ENCODE data around the gene RMND1.
"Not testable (repeated sequence)": the region's sequence is repeated elsewhere in the genome, so short reads cannot be mapped to it uniquely, and the experiment has no call there.

RMND1 gene

DNA sequence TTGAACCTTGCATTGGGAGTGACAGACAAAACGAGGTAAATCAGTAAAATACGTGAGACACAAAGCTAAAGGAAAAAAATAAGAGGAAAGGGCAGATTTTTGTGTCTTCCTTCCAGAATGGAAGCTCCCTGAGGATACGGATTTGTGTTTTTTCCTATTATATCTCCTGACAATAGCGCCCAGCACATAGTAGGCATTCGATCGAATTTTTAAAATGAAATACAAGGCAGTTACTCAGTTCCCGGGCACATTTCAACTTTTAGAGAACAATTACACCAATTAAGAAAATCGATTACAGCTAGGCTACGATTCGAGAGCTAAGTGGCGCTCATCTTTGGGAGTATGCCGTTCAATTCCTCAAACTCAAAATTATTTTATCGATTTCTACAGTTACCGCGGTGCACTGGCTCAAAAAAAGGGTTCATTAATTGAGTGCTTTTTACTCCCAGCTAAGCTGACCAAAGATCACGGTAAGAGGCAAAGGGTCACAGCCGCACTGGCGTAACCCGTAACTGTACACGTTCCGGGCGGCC, 443 bp downstream of the RMND1 start:
- DNase-seq = no peak

DNA sequence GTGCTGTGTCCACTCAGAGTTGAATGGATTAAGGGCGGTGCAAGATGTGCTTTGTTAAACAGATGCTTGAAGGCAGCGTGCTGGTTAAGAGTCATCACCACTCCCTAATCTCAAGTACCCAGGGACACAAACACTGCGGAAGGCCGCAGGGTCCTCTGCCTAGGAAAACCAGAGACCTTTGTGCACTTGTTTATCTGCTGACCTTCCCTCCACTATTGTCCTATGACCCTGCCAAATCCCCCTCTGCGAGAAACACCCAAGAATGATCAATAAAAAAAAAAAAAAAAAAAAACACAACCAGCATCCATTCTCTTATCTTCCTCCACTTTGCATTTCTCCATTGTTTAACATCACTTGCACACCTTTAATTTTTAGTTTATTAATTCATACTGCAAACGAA, 998 bp downstream of the RMND1 start:
- DNase-seq = not testable (repeated sequence)

DNA sequence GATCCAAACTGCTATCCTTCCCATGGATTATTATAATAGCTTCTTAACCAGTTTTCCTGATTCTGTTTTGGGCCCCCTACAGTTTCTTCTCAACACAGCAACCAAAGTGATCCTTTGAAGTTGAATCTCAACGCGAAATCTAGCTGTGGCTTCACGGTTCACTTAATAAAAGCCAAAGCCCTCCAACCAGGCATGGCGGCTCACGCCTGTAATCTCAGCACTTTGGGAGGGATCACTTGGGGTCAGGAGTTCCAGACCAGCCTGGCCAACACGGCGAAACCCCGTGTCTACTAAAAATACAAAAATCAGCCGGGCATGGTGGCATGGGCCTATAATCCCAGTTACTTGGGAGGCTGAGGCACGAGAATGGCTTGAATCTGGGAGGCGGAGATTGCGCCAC, 3.3 kb downstream of the RMND1 start:
- DNase-seq = no peak

DNA sequence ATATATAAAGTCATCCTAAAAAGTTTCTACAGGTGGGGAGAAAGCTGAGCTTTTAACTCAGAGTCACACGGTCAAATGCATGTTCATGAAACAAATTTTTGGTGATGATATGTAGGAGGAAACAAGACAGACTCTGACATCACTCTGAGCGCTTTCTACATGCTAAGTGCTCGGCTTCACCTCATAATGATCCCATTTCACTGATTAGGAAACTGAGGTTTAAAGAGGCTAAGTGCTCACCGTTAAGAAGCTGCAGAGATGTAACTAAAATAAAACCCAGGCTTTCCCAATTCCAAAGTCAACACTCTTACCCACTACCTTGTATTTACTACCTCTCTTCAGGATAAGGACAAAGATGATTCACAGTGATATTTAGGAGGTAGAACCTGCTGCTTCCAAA, 4.7 kb downstream of the RMND1 start:
- no peak for DNase-seq

DNA sequence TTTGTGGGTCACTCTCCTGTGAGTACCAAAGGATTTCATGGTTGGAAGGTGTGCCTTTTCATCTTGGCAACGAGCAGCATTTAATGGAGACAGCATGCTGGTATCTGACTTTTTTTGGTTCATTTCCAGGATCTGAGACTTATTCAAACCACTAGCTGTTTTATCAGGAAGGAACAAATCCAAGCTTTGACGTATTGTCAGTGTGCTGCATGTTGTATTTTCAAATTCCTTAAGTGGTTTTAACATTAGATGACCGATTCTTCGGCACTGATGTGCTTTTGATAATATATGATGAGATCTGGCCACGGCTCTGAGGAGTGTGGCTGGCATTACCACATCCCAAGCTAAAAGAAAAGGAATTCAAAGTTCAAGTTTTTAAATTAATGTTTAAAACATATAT, 6.4 kb downstream of the RMND1 start:
- no peak for DNase-seq

DNA sequence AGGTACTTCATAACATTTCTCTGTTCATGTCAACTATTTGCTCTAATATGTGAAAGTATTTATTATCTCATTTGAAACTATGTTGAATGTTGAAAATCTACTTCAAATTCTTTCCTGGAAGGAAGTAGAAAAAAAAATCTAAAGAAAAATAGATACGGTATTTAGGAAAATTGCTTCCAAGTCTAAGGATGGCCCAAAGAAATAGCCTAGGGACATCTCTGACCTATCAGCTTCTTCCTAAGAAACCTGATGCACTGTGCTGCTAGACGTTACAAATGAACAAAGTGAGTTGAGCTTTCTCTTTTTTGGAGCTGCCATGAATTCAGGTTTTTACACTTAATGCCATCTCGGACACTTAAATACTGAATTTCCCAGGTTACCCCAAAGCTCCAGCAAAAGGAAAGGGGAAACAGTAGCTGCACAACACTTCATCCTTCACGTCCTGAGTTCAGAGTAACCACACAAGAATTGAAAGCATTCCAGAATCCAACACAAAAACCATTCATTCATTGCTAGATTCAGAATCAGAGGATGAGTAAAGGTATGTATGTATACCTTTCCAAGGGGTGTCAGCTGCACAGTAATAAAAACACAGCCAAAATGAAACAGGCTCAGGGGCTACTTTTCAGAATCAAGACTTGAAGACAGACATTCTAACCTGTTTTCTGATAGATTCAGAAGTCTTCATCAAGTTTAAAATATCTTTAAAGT, 7.9 kb downstream of the RMND1 start:
- DNase-seq = no peak

DNA sequence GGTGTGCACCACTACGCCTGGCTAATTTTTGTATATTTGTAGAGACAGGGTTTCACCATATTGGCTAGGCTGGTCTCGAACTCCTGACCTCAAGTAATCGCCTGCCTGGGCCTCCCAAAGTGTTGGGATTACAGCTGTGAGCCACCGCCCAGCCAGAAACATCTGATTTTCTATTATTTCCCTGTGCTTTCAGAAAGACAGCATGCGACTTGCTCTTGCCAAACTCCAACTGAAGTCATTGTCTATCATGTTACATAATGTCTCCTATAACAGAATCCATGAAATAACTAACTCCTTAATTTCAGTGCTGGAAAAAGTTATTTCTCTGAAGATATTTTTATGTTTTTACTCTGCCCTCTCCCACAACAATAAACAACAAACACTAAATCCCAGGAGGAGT, 8.5 kb downstream of the RMND1 start:
- DNase-seq = no peak

DNA sequence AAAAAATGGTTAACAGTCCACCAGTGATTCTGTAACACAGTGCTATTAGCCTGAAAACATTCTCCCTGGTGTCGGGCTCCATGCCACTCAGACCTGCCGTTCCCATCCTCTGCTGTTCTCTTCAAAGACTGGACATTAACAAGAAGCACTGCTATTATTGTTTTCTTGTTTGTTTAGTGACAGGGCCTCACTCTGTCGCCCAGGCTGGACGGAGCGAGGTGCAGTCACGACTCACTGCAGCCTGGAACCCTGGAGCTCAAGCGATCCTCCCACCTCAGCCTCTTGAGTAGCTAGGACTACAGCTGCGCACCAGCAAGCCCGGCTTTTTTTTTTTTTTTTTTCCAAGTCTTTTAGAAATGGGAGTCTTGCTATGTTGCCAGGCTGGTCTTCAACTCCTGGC, 9.6 kb downstream of the RMND1 start:
- no peak for DNase-seq

DNA sequence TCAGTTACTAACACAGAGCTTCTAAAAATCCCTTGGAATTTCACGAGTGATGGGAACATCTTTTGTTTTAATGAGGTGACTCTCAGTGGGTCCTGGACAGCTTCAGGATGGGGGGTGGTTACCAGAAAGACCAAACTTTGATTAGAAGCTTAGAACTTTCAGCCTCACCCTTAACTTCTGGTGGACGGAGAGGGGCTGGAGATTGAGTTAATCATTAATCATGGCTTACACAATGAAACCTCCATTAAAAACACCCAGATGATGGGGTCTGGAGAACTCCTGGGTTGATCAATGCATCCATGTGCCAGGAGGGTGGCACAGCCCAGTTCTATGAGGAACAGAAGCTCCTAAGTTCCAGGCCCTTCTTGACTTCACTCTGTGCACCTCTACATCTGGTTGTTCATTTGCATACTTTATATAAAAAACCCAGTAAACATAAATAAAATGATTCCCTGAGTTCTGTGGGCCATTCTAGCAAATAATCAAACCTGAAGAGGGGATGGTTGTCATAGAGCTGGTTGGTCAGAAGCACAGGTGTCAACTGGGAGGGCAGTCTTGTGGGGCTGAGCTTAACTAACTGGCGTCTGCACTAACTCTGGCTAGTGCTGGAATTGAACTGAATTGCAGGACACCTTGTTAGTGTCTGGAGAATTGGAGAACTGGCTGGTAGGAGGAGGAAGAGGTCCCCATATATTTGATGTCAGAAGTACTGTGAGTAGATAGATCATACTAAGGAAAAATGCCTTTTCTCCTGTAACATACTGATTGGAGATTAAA, 10.3 kb downstream of the RMND1 start:
- no peak for DNase-seq

DNA sequence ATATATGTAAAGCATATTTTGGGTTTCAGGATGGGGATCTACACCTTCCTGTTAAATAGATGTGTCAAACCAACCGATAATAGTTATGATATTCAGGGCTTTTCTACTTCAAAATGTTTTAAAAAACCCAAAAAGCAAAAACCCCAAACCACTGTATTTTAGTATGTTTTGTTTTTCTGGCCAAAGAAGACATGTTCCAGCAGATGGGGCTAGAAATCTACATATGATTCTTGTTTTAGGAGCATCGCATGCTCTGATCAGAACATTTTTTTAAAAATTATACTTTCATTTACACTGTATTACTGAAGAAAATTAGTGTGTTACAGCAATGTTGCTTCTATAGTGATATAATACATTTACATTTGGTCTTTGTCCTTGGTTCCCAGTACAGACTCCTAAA, 11.0 kb downstream of the RMND1 start:
- no peak for DNase-seq

DNA sequence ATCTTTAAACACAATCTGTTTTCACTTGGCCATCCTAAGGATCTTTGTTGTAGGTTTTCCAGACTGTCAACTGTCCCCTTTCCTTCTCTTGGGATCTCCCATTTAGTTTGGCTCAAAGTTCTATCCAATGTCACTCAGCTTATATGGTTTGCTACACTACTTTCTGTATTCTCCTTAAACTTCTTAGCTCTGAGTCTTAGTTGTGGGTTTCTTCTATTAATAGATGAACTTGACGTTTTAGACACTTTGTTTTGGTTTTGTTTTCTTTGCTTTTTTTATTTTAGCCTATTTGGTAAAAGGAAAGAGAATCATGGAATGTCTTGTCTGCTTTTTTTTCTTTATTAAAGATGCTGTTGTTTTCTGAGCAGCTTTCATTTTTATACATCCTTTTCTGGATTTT, 11.4 kb downstream of the RMND1 start:
- DNase-seq = no peak

DNA sequence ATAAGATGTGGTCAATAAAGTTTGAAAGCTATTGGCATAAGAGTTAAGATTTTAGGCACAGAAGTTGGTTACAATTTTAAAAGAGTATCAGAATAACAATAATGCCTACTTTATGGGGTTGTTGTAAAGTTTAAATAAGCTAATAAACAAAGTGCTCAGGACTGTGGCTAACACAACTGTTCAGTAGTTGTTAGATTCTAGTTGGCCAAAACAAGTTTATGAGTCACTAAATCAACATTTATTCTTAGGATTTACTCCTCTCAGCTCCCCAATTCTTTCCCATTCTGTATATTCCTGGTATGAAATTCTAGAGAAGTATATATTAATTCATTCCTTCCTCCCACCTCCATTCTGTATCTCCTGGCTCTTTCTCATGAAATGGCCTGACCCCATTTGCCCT, 14.5 kb downstream of the RMND1 start:
- no peak for DNase-seq

DNA sequence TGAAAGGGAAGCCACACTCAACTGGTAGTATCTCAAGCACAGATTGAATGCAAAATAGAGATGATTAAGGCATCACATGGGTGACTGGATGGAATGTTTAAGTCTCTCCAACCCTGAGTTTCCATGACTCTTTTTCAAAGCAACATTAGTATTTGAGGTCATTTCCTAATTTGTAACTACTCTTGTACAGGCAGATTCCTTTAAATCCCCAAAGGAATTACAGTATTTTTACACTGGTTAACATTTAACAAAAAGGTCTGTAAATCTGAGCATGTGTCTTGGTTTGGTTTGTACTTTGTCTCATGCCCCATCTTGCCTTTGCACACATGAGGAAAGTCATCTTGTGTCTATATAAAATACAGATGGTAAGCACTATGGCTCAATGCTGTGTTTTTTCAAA, 15.1 kb downstream of the RMND1 start:
- no peak for DNase-seq

DNA sequence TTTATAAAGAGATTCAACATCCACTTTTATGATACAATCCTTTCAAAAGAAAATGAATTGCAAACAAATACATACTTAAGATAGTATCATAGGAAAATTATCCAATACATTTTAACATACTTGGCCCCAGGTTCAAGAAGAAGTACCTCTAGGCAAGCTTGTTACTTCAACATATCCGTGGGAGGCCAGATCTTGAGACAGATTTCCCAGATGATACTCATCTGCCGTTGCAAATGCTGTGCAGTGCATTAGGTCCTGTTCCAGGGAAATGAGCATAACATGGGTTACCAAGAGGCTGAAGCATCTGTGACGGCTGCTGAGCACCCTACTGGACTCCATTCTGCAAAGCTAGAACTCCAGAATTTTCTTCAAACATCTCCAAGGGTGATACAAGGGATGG, 15.6 kb downstream of the RMND1 start:
- no peak for DNase-seq

DNA sequence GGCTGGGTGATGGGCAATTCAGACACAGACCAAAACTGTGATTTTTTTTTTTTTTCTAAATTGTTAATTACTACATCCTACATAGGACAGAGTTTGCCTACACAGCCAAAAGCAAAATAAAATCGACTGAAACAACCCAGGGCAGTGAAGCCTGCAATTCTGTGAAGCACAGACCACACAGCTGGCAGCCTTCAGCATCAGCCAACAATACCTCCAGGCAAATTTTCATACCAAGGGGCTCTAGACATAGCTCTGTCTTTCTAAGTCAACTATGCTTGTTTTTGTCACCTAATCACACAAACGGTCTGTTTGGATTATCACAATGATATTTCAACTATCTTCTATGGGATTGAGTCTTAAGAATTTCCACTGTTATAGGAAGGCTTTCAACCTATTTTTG, 17.6 kb downstream of the RMND1 start:
- no peak for DNase-seq

DNA sequence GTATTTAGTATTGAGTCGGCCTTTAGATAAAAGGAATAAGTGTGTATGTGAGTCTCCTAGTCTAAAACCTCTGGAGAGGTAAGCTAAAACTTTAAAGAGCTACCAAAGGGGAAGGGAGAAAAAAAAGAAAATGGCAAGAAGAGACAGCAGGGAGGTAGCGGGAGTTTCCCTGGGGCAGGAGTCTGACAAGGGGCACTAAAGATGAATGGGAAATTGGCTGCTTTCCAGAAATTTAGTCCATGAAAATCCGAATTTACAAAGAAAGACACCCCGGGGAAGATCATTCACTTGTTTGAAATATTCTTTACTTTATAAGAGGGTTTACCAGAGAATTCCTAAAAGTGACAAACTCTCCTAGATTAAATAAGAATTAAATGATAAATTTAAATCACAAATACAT, 19.3 kb downstream of the RMND1 start:
- no peak for DNase-seq

DNA sequence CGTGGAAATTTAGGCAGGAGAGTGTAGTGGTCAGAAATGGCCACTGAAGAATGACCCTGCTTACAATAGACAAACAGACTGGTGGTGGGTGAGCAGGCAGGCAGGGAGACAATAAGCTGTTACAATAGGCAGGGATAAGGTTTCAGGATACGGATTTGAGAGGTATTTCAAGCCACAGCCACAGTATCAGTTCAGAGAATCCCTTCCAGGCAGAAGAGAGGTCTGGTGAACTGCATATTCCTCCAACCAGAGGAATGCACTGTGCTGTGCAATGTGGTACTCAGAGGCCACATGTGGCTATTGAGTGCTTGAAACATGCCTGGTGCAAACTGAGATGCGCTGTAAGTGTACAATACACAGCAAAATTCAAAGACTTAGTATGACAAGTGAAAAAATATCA, 20.6 kb downstream of the RMND1 start:
- no peak for DNase-seq

DNA sequence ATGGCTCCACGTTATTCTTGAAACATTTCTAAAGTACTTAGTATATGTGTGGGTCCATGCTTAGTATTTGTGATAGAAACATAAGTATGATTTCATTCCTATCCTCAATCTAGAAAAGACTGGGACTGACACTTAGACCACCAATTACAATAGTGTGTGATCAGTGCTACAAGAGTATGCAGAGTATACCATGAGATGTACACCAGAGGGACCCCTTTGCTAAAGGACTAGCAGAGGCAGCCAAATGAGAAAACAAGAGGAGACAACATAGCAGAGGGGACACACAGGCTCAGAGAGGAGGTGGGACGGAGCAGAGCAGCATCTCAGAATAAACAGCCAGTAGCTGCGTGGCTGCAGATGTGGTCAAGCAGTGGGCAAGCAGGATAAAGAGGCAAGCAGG, 21.0 kb downstream of the RMND1 start:
- DNase-seq = no peak

DNA sequence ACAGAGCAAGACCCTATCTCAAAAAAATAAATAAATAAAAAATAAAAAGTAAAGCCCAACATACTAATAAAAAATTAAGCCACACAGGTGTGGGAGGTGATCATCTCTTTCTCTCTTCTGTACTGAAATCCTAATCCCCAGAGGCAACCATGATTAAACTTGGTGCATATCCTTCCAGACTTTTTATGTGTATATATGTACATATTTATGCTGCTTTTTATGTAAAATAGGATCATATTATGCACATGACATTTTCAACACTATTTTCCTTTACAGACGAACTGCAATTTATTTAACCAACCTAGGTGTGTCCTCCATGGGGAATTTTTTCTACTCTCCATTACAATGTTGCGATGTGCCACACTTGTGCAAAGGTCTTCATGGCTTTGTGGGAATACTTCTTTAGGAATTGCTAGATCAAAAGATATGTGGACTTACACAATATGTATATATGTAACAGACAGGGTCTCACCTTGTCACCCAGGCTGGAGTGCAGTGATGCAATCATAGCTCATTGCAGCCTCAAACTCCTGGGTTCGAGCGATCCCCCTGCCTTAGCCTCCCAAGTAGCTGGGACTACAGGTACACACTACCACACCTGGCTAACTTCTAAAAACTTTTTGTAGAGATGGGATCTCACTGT, 23.7 kb downstream of the RMND1 start:
- no peak for DNase-seq

DNA sequence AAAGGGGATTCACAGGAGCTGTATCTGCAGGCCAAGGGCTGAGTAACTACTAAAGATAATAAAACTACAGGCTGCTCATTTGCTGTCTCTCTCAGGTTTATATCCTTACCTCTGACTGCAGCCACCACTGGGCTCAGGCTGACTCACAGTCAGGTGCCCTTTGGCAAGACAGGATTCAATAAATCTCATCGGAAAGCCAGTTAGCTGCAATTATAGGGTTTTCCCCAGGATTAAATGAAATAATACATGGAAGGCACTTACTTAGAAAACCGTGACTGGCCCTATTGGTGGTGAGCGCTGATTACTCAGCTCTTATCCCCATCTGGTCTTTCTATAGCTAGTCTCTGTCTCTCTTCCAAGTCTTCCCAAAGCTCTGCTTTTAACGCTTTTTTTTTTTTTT, 26.4 kb downstream of the RMND1 start:
- no peak for DNase-seq

DNA sequence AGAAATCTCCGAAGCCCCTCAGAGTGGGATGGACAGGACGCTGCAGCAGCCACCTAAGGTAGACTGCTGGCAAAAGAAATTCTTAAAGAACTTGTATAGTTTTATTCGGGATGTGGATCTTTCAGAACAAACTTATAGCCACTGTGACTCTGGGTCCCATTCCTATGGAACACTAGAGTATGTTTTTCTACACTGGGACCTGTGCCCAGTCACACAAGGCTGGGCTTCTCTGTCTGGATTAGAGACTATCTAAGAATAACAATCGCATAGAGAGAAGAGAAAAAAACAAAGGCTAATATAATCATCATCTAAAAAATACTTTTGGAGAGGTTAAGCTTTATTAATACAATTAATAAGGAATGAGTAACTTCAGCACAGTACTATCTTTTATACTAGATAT, 28.9 kb downstream of the RMND1 start:
- DNase-seq = no peak

DNA sequence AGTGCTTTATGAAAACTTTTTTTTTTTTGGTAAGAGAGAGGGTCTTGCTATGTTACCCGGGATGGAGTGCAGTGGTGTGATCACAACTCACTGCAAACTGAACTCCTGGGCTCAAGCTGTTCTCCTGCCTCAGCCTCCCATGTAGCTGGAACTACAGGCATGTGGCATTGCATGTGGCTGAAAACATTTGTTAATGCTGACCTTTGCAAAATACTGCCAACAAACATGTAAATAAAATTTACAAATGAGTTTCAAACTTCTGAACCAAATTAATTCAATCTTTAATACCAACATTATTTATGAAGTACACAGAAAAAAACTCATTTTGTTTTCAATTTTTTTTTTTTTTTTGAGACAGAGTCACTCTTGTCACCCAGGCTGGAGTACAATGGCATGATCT, 34.4 kb downstream of the RMND1 start:
- DNase-seq = no peak

DNA sequence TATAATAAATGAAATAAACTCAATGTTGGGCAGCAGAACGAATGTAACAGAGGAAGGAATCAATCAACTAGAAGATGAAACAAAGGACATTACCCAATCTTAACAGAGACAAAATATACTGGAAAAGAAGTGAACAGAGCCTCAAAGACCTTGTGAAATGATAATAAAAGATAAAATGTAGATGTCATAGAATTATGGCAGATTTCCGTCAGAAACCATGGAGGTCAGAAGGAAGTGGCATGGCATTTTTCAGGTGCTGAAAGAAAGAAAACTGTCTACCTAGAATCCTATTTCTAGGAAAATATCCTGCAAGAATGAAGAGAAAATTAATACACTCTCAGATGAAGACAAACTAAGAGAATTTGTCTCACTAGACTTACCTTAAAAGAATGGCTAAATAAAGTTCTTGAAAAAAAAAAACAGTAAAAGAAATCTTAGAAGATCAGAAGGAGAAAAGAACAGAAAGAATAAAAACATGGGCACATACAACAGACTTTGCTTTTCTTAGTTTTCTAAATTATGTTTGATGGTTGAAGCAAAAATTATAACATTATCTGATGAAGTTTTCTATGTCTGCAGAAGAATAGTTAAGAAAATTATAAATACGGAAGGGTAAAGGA, 37.2 kb downstream of the RMND1 start:
- DNase-seq = no peak
